ENCODE results near the gene SRL.
"Not testable (repeated sequence)": the region's sequence is repeated elsewhere in the genome, so short reads cannot be mapped to it uniquely, and the experiment has no call there.

The SRL gene

DNA sequence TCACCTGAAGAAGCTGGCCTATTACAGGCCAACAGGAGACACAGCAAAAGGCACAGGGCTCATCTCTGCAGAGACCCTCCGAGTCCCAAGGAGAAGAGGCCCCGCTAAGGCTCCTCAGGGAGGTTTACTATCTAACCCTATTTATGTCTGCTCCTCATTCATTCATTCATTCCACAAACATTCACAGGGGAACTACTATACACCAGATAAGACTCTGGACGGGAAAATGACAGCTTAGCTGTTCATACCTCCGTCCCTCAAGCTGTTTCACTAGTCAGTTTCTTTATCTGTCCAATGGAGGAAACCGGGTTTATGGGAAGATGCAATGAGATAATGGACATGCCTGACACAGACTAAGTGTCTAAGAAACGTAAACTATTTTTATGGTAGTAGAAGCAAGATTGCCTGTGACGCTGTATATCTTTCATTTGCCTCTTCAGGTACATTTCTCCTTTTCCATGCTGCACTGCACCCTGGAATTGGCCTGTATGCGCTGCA is 62.1 kb downstream of the SRL start:
- intact Hi-C loops (cut with DNase I) = loop anchor here (5.0 kb wide), 1 partner anchor 68 kb away; no protein-coding TSS in a partner anchor

DNA sequence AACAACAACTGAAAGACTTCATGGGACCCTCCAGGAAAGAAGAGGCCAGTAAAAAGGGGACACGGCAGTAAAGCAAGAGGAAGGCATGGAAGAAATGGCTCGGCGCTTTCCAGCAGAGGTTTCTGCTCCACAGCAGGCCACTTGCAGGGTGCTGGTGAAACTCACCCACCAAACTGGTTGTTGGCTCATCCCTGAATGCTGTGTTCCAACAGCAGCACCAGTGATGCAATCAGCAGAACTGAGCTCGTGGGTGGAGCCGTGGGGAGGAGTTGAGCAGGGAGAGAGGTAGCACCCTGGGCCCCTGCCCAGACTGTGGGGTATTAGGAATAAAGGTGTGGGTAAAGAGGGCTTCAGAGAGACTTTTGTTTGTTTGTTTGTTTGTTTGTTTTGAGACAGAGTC is 62.9 kb downstream of the SRL start:
- intact Hi-C loops (cut with DNase I) = no loop called here
- peak in 8 of 10 donors; percentile 28 to 92 (median 58) for DNase-seq

More for the DNA sequence above, 62.1 kb downstream of the SRL start:
- no peak for DNase-seq

GRCh38 chr16:4178468-4179010 is 63.3 kb downstream of the SRL start:
- DNase-seq = no peak
- intact Hi-C loops (cut with DNase I) = no loop called here

GRCh38 chr16:4176906-4177417 is 64.9 kb downstream of the SRL start:
- DNase-seq = peak in 8 of 10 donors; percentile 23 to 92 (median 64)

DNA sequence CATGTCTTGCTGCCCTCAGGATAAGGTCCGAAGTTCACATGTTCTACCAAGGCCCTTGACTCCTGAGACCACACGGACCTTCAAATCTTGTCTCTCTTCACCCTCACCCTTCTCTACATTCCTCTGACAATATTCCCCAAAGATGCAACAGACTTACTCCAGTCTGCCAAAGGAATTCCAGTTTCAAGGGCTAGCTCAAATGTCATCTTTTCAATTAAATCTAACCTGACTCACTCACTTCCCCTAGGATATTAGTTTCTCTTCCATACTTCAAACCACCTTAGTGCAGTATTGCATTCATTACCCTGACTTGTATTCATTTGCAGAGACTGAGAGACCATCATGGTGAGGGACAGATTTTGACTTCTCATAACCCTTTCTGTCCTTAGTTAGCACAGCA is 66.0 kb downstream of the SRL start:
- DNase-seq = no peak
- intact Hi-C loops (cut with DNase I) = no loop called here

More at GRCh38 chr16:4176906-4177417, 64.9 kb downstream of the SRL start:
- intact Hi-C loops (cut with DNase I) = no loop called here

- DNase-seq = no peak
- intact Hi-C loops (cut with DNase I) = no loop called here
Observed at GRCh38 chr16:4172070-4172469, 69.8 kb downstream of the SRL start.

DNA sequence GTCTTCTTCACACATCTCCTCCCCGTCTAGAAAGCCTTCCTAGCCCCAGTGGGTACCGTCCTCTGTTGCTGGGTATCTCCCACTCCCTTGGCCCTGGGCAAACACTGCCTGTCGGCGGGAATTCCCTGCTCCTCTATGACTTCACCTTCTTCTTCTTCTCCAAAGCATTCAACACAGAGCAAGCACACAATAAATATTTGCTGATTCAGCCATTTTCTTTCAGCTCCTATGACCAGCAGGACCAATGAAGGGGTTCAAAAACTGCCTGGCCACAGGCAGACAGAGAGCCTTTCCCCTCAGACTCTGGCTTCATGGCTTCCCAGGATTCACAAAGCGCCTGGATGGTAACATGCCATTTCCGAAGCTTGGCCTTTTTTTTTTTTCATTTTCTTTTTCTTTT is 72.5 kb downstream of the SRL start:
- intact Hi-C loops (cut with DNase I) = no loop called here
- DNase-seq = no peak

- intact Hi-C loops (cut with DNase I) = no loop called here
- no peak for DNase-seq
Observed at GRCh38 chr16:4166821-4167220, 75.1 kb downstream of the SRL start.

- DNase-seq = no peak
- intact Hi-C loops (cut with DNase I) = no loop called here
Observed at GRCh38 chr16:4160658-4161430, 81.0 kb downstream of the SRL start.

DNA sequence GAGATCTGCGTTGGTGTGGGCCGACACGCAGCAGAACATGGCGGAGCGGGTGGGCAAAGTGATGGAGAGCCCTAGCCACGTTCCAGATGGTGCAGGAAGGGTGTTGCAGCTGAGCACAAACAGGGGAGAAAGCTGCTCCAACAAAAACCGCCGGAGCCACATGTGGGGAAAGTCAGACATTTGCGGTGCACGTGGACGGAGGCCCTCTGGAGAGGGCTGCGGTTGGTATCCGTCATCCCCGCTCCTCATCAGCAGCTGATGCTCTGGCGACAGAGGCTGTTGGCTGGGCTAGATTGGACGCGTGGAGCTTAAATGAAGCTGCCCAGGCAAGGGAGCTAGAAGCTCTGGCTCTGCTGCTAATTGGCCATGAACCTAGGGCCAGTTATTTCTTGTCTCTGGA is 82.2 kb downstream of the SRL start:
- peak in 1 of 10 donors; percentile 71 for DNase-seq
- intact Hi-C loops (cut with DNase I) = no loop called here

DNA sequence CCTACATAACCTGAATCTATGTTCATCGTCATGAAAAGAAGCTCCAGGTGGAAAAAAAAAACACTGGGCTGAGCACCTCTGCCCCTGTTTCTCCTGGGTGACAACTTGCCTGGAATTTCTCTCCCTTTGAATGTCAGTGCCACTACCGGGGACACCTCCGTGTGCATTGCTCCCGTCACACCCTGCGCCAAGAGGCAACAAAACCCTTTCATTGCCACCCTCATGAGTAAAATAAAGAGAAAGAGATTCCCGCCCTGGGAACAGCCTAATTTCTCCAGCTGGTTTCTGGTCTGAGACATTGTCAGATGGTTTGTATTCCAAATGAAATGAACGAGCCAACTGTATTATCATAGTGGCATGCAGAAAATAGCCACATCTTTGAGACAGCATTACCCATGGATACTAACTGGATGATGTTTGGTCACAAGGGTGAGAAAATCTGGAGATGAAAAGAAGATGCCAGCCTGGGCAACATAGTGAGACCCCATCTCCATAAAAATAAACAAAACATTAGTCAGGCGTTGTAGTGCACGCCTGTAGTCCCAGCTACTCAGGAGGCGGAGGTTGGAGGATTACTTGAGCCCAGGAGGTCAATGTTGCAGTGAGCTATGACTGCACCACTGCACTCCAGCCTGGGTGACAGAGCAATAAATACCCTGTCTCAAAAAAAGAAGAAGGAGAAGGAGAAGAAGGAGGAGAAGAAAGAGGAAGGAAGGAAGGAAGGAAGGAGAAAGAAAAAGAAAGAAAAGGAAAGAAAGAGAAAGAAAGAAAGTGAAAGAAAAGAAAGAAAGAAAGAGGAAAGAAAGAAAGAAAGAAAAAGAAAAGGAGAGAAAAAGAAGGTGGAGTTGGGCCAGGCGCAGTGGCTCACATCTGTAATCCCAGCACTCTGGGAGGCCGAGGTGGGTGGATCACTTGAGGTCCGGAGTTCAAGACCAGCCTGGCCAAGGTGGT is 83.5 kb downstream of the SRL start:
- DNase-seq = no peak
- intact Hi-C loops (cut with DNase I) = no loop called here

- intact Hi-C loops (cut with DNase I) = no loop called here
- DNase-seq = no peak
Observed at GRCh38 chr16:4157376-4157825, 84.5 kb downstream of the SRL start.

DNA sequence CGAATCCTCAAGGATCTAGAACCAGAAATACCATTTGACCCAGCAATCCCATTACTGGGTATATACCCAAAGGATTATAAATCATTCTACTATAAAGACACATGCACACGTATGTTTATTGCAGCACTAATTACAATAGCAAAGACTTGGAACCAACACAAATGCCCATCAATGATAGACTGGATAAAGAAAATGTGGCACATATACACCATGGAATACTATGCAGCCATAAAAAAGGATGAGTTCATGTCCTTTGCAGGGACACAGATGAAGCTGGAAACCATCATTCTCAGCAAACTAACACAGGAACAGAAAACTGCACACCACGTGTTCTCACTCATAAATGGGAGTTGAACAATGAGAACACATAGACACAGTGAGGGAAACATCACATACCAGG is 85.4 kb downstream of the SRL start:
- intact Hi-C loops (cut with DNase I); DNase-seq: not testable (repeated sequence)

DNA sequence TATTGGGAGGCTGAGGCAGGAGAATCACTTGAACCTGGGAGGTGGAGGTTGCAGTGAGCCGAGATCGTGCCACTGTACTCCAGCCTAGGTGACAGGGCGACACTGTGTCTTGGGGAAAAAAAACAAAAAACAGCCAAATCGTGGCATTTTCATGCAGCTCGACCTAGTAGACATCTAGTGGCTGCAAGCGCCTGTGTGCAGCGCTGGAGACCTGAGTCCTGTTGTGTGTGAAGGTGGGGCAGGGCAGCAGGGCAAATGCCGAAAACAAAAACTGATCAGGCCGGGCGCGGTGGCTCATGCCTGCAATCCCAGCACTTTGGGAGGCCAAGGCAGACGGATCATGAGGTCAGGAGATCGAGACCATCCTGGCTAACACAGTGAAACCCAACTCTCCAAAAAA is 88.5 kb downstream of the SRL start:
- intact Hi-C loops (cut with DNase I) = not testable (repeated sequence)
- peak in 2 of 10 donors; percentile 33 to 55 for DNase-seq

DNA sequence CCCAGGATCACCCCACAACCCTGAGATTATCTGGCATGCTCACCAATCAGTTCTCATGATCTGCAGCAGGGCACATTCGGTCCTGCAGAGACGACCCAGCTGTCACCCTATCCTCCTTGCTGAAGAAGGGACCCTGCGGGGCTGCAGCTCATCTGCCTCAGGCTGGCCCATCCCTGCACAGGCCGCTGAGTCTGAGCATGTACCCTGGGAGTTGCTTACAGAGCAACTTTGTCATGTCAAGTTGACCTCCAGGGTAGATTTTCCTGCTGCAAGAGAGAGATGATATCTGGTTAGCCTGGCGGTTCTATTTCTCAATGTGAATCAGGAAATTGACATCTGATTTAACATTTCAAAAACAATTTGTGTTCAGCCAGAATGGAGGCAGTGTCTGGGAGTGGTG is 89.6 kb downstream of the SRL start:
- intact Hi-C loops (cut with DNase I) = no loop called here
- peak in 2 of 10 donors; percentile 66 to 69 for DNase-seq

DNA sequence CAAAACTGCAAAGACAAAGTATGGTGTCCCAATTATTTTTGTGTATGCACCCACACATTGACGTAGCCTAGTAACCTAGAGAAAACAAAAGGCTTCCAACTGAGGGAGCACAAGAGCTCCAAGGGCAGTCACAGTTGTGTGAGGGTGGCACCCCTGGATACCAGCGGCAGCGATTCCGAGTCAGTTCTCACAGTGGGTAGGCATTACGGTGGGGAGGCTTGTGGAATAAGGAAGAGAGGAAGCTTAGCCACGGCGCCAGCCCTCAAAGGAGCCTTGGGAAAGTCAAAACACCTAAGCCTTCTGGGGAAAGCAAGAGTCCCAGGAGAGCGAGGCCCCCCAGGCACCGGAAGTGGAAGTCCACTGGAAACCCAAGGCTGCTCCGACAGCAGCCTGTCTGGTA is 94.6 kb downstream of the SRL start:
- intact Hi-C loops (cut with DNase I) = no loop called here
- DNase-seq = peak in 2 of 10 donors; percentile 40 to 52

GRCh38 chr16:4142268-4142667 is 99.6 kb downstream of the SRL start:
- no peak for DNase-seq
- intact Hi-C loops (cut with DNase I) = no loop called here

DNA sequence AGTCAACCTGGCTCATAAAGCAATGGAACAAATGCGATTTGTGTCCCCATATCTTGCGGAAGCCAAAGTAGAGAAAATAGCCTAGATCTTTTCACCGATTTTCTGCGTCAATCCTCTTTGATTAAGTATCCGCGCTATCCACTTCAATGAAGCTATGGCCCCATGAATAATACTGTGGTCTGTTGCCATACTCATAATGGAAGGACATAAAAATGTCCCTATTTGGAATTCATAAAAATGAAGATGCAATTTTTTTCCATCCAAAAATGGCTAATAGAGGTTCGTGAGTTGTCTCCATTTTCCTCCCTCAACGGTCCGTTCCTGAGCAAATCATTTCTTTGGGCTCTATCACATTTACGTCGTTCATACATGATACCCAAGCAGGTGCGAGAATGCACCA is 100.3 kb downstream of the SRL start:
- no peak for DNase-seq
- intact Hi-C loops (cut with DNase I) = no loop called here

DNA sequence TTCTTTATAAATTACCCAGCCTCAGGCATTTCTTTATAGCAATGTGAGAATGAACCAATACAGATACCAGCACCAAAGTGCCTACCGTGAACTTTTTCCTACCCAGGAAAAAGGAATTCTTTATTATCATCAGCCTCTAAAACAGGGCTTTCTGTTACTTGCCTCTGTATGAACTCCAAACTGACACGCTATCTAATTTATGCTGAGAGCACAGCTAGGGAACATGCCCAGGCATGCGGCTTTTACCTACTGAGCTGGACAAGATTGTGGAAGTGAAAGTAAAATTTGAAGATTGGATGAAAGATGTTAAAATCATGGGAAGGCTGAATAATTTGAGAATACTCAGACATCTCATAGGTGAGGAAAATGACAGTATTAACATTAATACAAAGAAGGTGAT is 101.2 kb downstream of the SRL start:
- intact Hi-C loops (cut with DNase I) = no loop called here
- no peak for DNase-seq

DNA sequence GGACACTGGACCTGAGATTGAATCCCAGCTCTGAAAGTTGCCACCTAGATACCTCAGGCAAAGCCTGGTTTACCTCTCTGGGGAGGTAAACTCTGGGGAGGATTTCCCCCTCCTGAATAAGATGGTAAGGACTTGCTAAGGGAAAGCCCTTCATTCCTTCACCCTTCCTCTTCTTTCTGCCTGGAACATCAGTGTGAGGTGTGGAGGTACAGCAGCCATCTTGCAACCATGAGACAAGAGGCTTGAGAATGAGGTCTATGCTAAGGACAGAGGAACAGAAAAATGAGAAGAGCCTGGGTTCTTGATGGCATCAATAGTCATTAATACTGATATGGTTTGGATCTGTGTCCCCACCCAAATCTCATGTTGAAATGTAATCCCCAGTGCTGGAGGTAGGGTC is 101.9 kb downstream of the SRL start:
- no peak for DNase-seq
- intact Hi-C loops (cut with DNase I) = no loop called here
